Fibroblast of the aortic adventitia (primary cell): ENCODE data around the gene NEK3. TPM values are rescaled to one million over a fixed set of nuclear protein-coding genes. Genes with fewer than 3 reads are reported as not detected.
"Not testable (repeated sequence)": the region's sequence is repeated elsewhere in the genome, so short reads cannot be mapped to it uniquely, and the experiment has no call there.

ENCODE experiments used
- DNase-seq: peaks from one replicate; pipeline ENCODE4 v3.0.0-alpha.2; 2010; ENCODE audit warnings: low read depth
- H3K4me3 ChIP-seq: 2 replicates; pipeline ENCODE4 v1.5.1; 2011; ENCODE audit warnings: low read depth, mild to moderate bottlenecking, control low read depth, low read length, moderate library complexity
- CTCF ChIP-seq: IDR thresholded peaks from 2 replicates; pipeline ENCODE4 v1.5.1; 2011; ENCODE audit warnings: mild to moderate bottlenecking, low read length, control low read depth, inconsistent platforms; ENCODE audit not compliant: insufficient read depth
- total RNA-seq: library from RNA; depleted of rRNA; stranded (reverse); fragments of >200 nt; gene quantifications from 2 replicates; pipeline ENCODE4 v1.2.3, GENCODE V29; 2012; ENCODE audit warnings: low replicate concordance

Gene NEK3
- total RNA-seq, 1 donor, result 12.3 TPM

GRCh38 chr13:52091473-52091872 lies 67.9 kb downstream of the NEK3 start:
- DNase-seq, result no peak
- TF ChIP-seq CTCF, result no peak
- no peak overlapping the region for H3K4me3 ChIP-seq

GRCh38 chr13:52085421-52085820 lies 74.0 kb downstream of the NEK3 start:
- no peak overlapping the region for H3K4me3 ChIP-seq
- no peak for TF ChIP-seq CTCF
- peak; percentile 68 for DNase-seq

- not testable (repeated sequence) for H3K4me3 ChIP-seq, DNase-seq
Measured at GRCh38 chr13:52084981-52085380, 74.4 kb downstream of the NEK3 start.

Other genes with a start within 250 kb of the NEK3 start
- gene ATP7B, start 148.1 kb downstream of the NEK3 start, total RNA-seq, result 1.3 and 1.5 TPM in 2 replicates
- gene ALG11, start 147.2 kb downstream of the NEK3 start, total RNA-seq, result 23.1 and 36.3 TPM in 2 replicates
- gene UTP14C, start 134.9 kb downstream of the NEK3 start, total RNA-seq, result 13.3 and 14.7 TPM in 2 replicates
- gene NEK5, start 30.5 kb downstream of the NEK3 start, total RNA-seq, result 0.45 TPM in 1 of 2 replicates, not detected in the other
- gene THSD1, start 246.6 kb upstream of the NEK3 start, total RNA-seq, result 4.8 and 6.0 TPM in 2 replicates